GM19351 (cell line): Measurements from ENCODE around the gene DENND1B.
"Not testable (repeated sequence)": the region's sequence is repeated elsewhere in the genome, so short reads cannot be mapped to it uniquely, and the experiment has no call there.

Experiments
- ATAC-seq: cut with Tn5 transposase; IDR thresholded peaks from one replicate; pipeline ENCODE4 v1.9.1; 2021; ENCODE audit warnings: mild to moderate bottlenecking, moderate library complexity; ENCODE audit not compliant: unreplicated experiment

Gene DENND1B

GRCh38 chr1:197745911-197746310 lies 29.4 kb downstream of the DENND1B start:
- no peak for ATAC-seq

- no peak for ATAC-seq
Measured at GRCh38 chr1:197744979-197745378, 30.3 kb downstream of the DENND1B start.

- no peak for ATAC-seq
Measured at GRCh38 chr1:197743578-197743977, 31.7 kb downstream of the DENND1B start.

- no peak for ATAC-seq
Measured at GRCh38 chr1:197740992-197741391, 34.3 kb downstream of the DENND1B start.

- no peak for ATAC-seq
Measured at GRCh38 chr1:197738927-197739326, 36.4 kb downstream of the DENND1B start.

GRCh38 chr1:197737916-197738315 lies 37.4 kb downstream of the DENND1B start:
- no peak for ATAC-seq

- ATAC-seq: no peak
Measured at GRCh38 chr1:197736685-197737084, 38.6 kb downstream of the DENND1B start.

- no peak for ATAC-seq
Measured at GRCh38 chr1:197735461-197735860, 39.8 kb downstream of the DENND1B start.

GRCh38 chr1:197733324-197733723 lies 42.0 kb downstream of the DENND1B start:
- no peak for ATAC-seq

GRCh38 chr1:197732187-197732586 lies 43.1 kb downstream of the DENND1B start:
- no peak for ATAC-seq

GRCh38 chr1:197731449-197731848 lies 43.8 kb downstream of the DENND1B start:
- ATAC-seq: no peak

- no peak for ATAC-seq
Measured at GRCh38 chr1:197725976-197726375, 49.3 kb downstream of the DENND1B start.

- no peak for ATAC-seq
Measured at GRCh38 chr1:197725044-197725443, 50.2 kb downstream of the DENND1B start.

GRCh38 chr1:197715806-197716205 lies 59.5 kb downstream of the DENND1B start:
- no peak for ATAC-seq

GRCh38 chr1:197706601-197707000 lies 68.7 kb downstream of the DENND1B start:
- ATAC-seq: no peak

- ATAC-seq: no peak
Measured at GRCh38 chr1:197705941-197706340, 69.3 kb downstream of the DENND1B start.

GRCh38 chr1:197700688-197701087 lies 74.6 kb downstream of the DENND1B start:
- ATAC-seq: not testable (repeated sequence)

GRCh38 chr1:197696372-197696771 lies 78.9 kb downstream of the DENND1B start:
- no peak for ATAC-seq

GRCh38 chr1:197695961-197696360 lies 79.3 kb downstream of the DENND1B start:
- ATAC-seq: no peak

- peak; percentile 66 for ATAC-seq
Measured at GRCh38 chr1:197692965-197693364, 82.3 kb downstream of the DENND1B start.

GRCh38 chr1:197691816-197692215 lies 83.5 kb downstream of the DENND1B start:
- no peak for ATAC-seq

- ATAC-seq: no peak
Measured at GRCh38 chr1:197690074-197690473, 85.2 kb downstream of the DENND1B start.

- ATAC-seq: no peak
Measured at GRCh38 chr1:197688233-197688632, 87.0 kb downstream of the DENND1B start.
